ENCODE data around the gene RNF212B.
"Not testable (repeated sequence)": the region's sequence is repeated elsewhere in the genome, so short reads cannot be mapped to it uniquely, and the experiment has no call there.

The RNF212B gene

DNA sequence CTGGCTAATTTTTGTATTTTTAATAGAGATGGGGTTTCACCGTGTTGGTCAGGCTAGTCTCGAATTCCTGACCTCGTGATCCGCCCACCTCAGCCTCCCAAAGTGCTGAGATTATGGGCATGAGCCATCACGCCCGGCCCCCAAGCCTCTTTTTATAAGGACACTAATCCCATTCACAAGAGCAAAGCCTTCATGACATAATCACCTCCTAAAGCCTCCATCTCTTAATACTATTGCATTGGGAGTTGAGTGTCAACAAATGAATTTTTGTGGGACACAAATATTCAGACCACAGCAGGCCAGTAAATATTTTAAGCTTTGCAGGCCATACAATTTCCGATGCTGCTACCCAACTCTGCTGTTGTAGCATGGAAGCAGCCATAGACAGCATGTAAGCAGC, 10.9 kb downstream of the RNF212B start:
- no peak for DNase-seq (ENCODE audit: low read depth)
- TF ChIP-seq, protein P1, sequence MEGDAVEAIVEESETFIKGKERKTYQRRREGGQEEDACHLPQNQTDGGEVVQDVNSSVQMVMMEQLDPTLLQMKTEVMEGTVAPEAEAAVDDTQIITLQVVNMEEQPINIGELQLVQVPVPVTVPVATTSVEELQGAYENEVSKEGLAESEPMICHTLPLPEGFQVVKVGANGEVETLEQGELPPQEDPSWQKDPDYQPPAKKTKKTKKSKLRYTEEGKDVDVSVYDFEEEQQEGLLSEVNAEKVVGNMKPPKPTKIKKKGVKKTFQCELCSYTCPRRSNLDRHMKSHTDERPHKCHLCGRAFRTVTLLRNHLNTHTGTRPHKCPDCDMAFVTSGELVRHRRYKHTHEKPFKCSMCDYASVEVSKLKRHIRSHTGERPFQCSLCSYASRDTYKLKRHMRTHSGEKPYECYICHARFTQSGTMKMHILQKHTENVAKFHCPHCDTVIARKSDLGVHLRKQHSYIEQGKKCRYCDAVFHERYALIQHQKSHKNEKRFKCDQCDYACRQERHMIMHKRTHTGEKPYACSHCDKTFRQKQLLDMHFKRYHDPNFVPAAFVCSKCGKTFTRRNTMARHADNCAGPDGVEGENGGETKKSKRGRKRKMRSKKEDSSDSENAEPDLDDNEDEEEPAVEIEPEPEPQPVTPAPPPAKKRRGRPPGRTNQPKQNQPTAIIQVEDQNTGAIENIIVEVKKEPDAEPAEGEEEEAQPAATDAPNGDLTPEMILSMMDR (IDR thresholded peaks at IDR 0.05; ENCODE audit: insufficient read depth, low read depth, low read length, missing control alignments): no peak
- H3K4me3 ChIP-seq (ENCODE audit: low read depth, low read length): no peak overlapping the region

DNA sequence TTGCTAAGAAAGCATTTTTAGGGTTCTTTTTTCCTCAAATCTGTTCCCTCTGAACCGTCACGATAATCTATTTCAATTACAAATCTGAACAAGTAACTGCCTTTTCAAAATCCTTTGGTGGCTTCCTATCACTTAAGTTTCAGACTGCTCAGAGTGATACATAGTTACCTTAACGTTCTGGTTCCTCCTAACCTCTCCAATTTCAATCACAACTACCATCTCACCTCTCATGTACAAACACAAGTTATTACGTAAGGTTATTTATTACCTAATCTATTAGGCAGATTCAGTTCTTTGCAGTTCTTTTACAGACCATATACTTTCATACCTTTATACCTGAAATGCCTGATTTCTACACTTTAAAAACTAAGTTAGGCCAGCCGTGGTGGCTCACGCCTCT, 12.1 kb downstream of the RNF212B start:
- H3K4me3 ChIP-seq (ENCODE audit: low read depth, low read length): no peak overlapping the region
- DNase-seq (ENCODE audit: low read depth): no peak
- TF ChIP-seq, protein P1 (IDR thresholded peaks at IDR 0.05; ENCODE audit: insufficient read depth, low read depth, low read length, missing control alignments): no peak

DNA sequence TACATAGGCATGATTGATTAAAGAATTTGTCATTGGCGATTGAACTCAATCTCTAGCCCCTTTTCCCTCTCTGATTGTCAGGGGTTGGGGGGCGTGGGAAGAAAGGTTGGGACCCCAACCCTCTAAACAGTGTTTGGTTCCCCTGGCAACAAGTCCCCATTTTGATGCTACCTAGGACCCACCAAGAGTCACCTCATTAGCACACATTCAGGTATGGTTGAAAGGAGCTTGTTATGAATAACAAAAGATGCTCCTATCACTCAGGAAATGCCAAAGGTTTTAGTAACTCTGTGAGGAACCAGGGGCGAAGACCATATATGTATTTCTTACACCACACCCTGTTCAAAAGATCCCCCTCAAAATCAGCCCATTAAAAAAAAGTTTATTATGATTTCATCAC, 14.3 kb downstream of the RNF212B start:
- no peak overlapping the region for H3K4me3 ChIP-seq (ENCODE audit: low read depth, low read length)
- no peak for DNase-seq (ENCODE audit: low read depth)

DNA sequence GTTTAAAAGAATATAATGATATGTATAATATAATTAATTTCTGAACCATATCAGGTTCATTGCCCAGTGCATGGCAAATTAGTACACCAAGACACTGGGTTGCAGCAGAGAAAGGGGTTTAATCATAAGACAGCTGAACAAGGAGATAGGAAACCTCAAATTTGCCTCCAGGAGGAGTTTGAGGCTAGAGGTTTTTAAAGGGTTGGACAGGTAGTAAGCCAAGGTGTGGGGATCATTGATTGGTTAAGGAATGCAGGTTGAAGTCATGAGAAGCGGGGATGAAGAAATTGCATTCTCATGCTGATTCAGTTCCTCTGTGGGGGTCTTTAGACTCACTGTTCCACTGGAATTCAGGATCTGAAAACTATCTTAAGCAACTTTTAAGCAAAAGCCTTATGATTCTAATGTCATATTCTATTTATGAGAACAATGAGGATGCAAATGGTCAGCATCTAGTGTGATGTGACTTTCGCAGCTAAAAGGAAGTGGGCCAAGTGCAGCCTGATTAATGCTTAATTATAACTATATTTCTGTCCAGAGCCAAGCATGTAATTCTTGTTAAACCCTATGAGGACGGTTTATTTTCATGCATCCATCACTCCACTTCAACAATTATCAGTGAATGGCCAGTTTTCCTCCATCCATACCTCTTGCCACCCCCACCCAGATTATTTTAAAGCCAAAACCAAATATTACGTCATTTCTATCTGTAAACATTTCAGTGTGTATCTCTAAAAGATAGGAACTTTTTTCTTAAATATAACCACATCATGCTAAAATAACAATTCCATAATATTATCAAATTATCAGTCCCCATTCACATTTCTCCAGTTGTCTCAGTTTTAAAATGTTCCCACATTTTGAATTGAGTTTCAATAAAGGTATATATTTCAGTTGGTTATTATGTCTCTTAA, 14.9 kb downstream of the RNF212B start:
- TF ChIP-seq, protein P1 (IDR thresholded peaks at IDR 0.05; ENCODE audit: insufficient read depth, low read depth, low read length, missing control alignments): no peak
- DNase-seq (ENCODE audit: low read depth): no peak
- H3K4me3 ChIP-seq (ENCODE audit: low read depth, low read length): no peak overlapping the region

More for the DNA sequence above, 14.3 kb downstream of the RNF212B start:
- TF ChIP-seq, protein P1 (IDR thresholded peaks at IDR 0.05; ENCODE audit: insufficient read depth, low read depth, low read length, missing control alignments): no peak

DNA sequence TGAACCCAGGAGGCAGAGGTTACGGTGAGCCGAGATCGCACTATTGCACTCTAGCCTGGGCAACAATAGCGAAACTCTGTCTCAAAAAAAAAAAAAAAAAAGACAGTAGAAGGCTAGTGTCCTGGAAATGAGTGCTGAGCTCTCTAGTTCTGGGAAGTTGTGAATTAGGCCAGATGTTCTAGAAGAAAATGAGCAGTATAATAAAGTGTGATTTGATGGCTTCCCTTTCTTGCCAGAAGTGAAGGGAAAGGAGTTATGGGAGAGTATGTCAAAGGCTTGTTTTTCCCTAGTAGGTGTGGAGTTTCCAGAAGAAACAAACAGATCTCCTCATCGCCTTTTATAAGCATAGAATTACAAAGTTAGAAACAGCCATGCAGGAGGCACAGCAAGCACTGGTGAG, 20.5 kb downstream of the RNF212B start:
- DNase-seq (ENCODE audit: low read depth): no peak
- TF ChIP-seq, protein P1 (IDR thresholded peaks at IDR 0.05; ENCODE audit: insufficient read depth, low read depth, low read length, missing control alignments): no peak
- H3K4me3 ChIP-seq (ENCODE audit: low read depth, low read length): no peak overlapping the region

DNA sequence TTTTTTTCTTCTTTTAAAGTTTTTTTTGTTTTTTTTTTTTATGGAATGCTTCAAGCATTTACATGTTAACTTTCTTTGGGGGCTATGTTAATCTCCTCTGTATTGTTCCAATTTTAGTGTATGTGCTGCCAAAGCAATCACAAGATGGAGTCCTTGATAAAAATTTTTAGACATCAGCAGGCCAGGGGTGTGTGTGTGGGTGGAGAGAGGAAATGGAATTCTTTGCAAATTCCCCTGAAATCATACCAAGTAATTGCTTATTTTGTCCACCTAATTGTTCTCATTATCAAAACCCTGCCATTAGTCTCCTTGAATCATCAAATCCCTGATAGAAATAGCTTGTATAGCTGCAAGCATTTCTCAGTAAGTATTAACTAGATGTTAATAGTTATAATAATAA, 21.7 kb downstream of the RNF212B start:
- no peak for DNase-seq (ENCODE audit: low read depth)
- H3K4me3 ChIP-seq (ENCODE audit: low read depth, low read length): no peak overlapping the region
- TF ChIP-seq, protein P1 (IDR thresholded peaks at IDR 0.05; ENCODE audit: insufficient read depth, low read depth, low read length, missing control alignments): no peak

DNA sequence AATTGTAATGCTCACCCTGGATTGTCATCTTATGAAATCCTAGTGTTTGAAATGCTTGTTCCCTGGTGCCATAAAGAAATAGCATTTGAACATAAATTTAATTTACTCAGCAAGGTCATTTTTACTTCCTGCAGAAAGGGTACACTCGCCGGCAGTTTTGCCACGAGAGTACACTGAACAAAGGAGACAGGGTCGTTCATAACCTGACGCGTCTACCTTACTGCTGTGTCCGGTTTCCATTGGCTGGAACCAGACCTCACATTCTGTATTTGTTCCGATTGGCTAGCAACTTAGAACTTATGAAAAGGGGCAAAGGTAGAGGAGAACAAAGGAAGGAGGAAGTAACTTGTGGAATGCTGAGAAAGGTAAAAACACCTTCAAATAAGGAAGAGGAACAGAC, 23.1 kb downstream of the RNF212B start:
- not testable (repeated sequence) for H3K4me3 ChIP-seq (ENCODE audit: low read depth, low read length); DNase-seq (ENCODE audit: low read depth)
